Colonic mucosa (tissue), 4 donors: Measurements from ENCODE around the gene ADGRE3. TPM values are rescaled to one million over a fixed set of nuclear protein-coding genes. Genes with fewer than 3 reads are reported as not detected.

Experiments
- DNase-seq: peaks from one replicate; pipeline ENCODE4 v3.0.0-alpha.2; 2020
- H3K27ac ChIP-seq: fragments of 200-600 bp; one replicate; pipeline ENCODE4 v1.8.0; 2021
- H3K27me3 ChIP-seq: fragments of 200-600 bp; one replicate; pipeline ENCODE4 v1.8.0; 2021
- H3K36me3 ChIP-seq: fragments of 200-600 bp; one replicate; pipeline ENCODE4 v1.8.0; 2021
- H3K4me1 ChIP-seq: fragments of 200-600 bp; one replicate; pipeline ENCODE4 v1.8.0; 2021; ENCODE audit warnings: mild to moderate bottlenecking
- H3K4me3 ChIP-seq: fragments of 200-600 bp; one replicate; pipeline ENCODE4 v1.8.0; 2021
- H3K9ac ChIP-seq, 2 donors: one replicate each; pipeline ENCODE4 v1.7.0; 2013; ENCODE audit warnings: control low read depth in 2 of 2, low read depth in 2 of 2, low read length in 2 of 2
- H3K9me3 ChIP-seq: fragments of 200-600 bp; one replicate; pipeline ENCODE4 v1.8.0; 2021
- intact Hi-C: fragments of 100-400 bp; cut with DNase I; formaldehyde crosslinking; loops from one replicate; pipeline ENCODE4 v1.14.1; 2022
- total RNA-seq, 2 donors: library from RNA; stranded (reverse); fragmentation: NEBNext Ultra II Directional in 1 of 2; extraction: Animal tissue kit (Norgen Biotek cat#: 25700) in 1 of 2; gene quantifications; one replicate each; pipeline ENCODE4 v1.2.1, GENCODE V29; 2021
- TF ChIP-seq, protein P1 (sequence below): fragments of 200-600 bp; IDR thresholded peaks from one replicate; pipeline ENCODE4 v1.8.0; 2022; ENCODE audit warnings: antibody characterized with exemption, mild to moderate bottlenecking
- donor health status: healthy.
- donor health status: DM: no; HTN: no; CAD: no.
- donor health status: DM: no; HTN: no; CAD: no.

ADGRE3 gene
- total RNA-seq, 2 donors from 2014 or later = 1.2 TPM; not detected in 1

DNA sequence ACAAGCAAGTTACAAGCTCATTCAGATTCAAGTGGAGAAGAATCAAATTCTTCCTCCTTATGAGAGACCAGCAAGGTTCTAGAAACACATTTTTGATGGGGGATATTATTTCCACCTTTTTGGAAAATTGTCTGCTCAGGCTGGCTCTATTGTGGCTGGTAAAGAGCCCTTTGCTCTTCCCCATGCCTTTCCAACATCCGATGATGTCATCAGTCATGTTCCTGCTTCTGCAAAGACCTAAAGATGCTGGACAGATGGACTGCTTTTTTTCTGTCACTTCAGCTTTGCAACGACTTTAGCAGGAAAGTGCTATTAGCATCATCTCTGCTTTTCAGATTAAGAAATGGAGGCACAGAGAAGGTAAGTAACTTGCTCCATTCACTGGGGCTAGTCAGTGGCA lies 4.2 kb downstream of the ADGRE3 start:
- no peak for DNase-seq
- Histone ChIP-seq H3K36me3 (no peaks in the 10 kb centered on the region), H3K9me3 (no peaks in the 10 kb centered on the region), H3K4me1 (no peaks in the 10 kb centered on the region), H3K4me3 (no peak overlapping the region), H3K27ac (no peak overlapping the region), H3K27me3 (no peaks in the 10 kb centered on the region), H3K9ac (no peak overlapping the region)
- intact Hi-C loops = no loop called here
- TF ChIP-seq, protein P1, sequence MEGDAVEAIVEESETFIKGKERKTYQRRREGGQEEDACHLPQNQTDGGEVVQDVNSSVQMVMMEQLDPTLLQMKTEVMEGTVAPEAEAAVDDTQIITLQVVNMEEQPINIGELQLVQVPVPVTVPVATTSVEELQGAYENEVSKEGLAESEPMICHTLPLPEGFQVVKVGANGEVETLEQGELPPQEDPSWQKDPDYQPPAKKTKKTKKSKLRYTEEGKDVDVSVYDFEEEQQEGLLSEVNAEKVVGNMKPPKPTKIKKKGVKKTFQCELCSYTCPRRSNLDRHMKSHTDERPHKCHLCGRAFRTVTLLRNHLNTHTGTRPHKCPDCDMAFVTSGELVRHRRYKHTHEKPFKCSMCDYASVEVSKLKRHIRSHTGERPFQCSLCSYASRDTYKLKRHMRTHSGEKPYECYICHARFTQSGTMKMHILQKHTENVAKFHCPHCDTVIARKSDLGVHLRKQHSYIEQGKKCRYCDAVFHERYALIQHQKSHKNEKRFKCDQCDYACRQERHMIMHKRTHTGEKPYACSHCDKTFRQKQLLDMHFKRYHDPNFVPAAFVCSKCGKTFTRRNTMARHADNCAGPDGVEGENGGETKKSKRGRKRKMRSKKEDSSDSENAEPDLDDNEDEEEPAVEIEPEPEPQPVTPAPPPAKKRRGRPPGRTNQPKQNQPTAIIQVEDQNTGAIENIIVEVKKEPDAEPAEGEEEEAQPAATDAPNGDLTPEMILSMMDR = no peak

DNA sequence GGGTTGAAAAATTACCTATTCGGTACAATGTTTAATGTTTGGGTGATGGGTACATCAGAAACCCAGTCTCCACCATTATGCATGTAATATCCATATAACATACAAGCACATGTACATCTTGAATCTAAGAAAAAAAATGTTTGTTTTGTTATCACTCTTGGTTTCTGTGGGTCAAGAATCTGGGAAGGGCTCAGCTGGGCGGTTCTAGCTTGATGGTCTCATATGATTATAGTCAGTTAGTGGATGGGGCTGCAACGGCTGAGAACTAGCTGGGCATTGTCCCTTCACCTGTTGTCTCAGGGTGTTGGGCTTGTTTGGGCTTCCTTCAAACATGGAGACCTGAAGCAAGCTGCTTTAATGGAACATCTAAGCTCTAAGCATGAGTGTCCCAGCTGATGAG lies 4.7 kb downstream of the ADGRE3 start:
- intact Hi-C loops = no loop called here
- Histone ChIP-seq H3K9ac (no peak overlapping the region), H3K4me1 (no peaks in the 10 kb centered on the region), H3K4me3 (no peak overlapping the region), H3K9me3 (no peaks in the 10 kb centered on the region), H3K27me3 (no peaks in the 10 kb centered on the region), H3K36me3 (no peaks in the 10 kb centered on the region), H3K27ac (no peak overlapping the region)
- no peak for DNase-seq
- TF ChIP-seq, protein P1 = no peak

DNA sequence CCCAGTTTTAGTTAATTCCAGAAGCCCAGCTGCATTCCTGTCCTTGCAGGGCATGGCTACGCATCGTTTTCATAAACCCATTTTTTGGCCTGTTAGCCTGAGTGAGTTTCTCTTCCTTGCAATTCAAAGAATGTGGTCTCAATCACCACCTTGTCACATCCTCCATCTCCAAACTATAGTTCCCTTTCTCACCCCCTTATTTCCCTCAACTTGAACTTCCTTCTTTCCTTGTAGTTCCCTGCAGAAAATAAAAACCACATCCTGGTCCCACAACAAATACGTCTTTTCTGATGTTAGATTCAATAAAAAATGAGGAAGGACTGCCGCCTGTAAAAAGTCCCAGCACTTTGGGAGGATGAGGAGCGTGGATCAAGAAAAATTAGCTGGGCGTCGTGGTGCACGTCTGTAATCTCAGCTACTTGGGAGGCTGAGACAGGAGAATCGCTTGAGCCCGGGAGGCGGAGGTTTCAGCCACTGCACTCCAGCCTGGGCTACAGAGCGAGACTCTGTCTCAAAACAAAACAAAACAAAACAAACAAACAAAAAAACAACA lies 13.2 kb downstream of the ADGRE3 start:
- TF ChIP-seq, protein P1 = no peak
- Histone ChIP-seq H3K27ac (no peak overlapping the region), H3K27me3 (no peaks in the 10 kb centered on the region), H3K9ac (no peak overlapping the region), H3K9me3 (no peaks in the 10 kb centered on the region), H3K4me3 (no peak overlapping the region), H3K36me3 (no peaks in the 10 kb centered on the region), H3K4me1 (no peaks in the 10 kb centered on the region)
- DNase-seq = no peak
- intact Hi-C loops = no loop called here

DNA sequence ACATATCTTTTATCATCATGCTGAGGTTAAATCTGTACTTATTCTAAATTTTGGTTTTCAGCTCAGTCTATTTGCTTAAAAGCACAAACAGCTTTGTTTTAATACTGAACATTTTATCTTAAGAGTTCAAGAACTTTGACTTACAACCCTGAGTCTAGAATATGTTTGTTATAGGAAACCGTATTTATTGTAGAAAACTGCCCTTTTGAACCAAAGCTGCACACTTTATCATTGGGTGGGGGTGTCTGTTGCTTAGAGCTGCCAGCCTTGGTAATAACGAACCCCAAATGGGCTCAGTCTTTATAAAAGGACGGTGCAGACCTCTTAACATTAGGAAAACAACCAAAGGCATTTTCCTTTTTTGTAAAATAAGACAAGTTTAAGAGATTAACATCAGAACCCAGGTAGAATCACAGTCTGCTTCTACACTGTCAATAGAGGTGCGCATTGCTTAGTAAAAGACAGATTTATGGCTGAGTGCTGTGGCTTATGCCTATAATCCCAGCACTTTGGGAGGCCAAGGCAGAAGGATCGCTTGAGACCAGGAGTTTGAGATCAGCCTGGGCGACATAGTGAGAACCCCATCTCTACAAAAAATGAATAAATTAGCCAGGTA lies 14.7 kb downstream of the ADGRE3 start:
- no peaks in the 10 kb centered on the region for H3K36me3 ChIP-seq
- TF ChIP-seq, protein P1 = no peak
- no peaks in the 10 kb centered on the region for H3K4me1 ChIP-seq
- H3K9ac ChIP-seq = no peak overlapping the region
- no peak overlapping the region for H3K27ac ChIP-seq
- DNase-seq = no peak
- intact Hi-C loops = no loop called here
- H3K9me3 ChIP-seq = no peaks in the 10 kb centered on the region
- no peaks in the 10 kb centered on the region for H3K27me3 ChIP-seq
- H3K4me3 ChIP-seq = no peak overlapping the region

DNA sequence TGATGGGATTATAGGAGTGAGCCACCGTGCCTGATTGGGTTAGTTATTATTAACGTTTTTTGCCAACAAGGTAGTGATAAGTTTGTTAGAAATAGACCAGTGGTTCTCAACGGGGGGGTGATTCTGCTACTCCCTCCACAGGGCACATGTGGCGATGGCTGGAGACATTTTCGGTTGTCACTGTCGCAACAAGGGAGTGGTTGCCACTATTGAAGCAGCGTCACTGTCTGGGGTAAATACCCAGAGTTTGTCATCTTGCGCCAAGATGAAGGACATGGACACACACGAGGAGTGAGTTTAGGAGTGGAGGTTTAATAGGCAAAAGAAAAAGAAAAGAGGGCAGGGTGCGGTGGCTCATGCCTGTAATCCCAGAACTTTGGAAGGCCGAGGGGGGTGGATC lies 18.9 kb downstream of the ADGRE3 start:
- Histone ChIP-seq H3K27ac (no peak overlapping the region), H3K9ac (no peak overlapping the region), H3K36me3 (no peaks in the 10 kb centered on the region), H3K4me3 (no peak overlapping the region), H3K4me1 (no peaks in the 10 kb centered on the region), H3K9me3 (no peaks in the 10 kb centered on the region), H3K27me3 (no peaks in the 10 kb centered on the region)
- DNase-seq = no peak
- intact Hi-C loops = no loop called here
- TF ChIP-seq, protein P1 = no peak
